A673 (cell line): ENCODE measurements around the gene HDAC7. TPM values are rescaled to one million over a fixed set of nuclear protein-coding genes. Genes with fewer than 3 reads are reported as not detected.

Source experiments
- BruUV-seq: library from RNA; stranded (reverse); fragments of 400-500 nt; replicated peaks from 2 replicates; lab custom pipeline; 2021; lab: Mats Ljungman, UMichigan
- CTCF ChIA-PET: fragments of 300-600 bp; sonication (Branson Sonifier 250); formaldehyde crosslinking; loops from one replicate; lab custom pipeline; 2022; ENCODE audit warnings: antibody characterized with exemption; lab: Charles Lee
- POLR2A ChIA-PET: fragments of 300-600 bp; sonication (Branson Sonifier 250); formaldehyde crosslinking; loops from one replicate; lab custom pipeline; 2022; ENCODE audit warnings: antibody characterized with exemption; ENCODE audit not compliant: low non-redundant PET; lab: Charles Lee
- DNase-seq: peaks from one replicate; pipeline ENCODE4 v3.0.0-alpha.2; 2015; ENCODE audit warnings: low spot score
- H3K27ac ChIP-seq: fragments of 200-600 bp; sonication (generic); 2 replicates; pipeline ENCODE4 v1.5.1; 2016; ENCODE audit warnings: mixed run types, low read depth, mild to moderate bottlenecking, mixed read lengths, antibody characterized with exemption, low read length; ENCODE audit not compliant: poor library complexity, severe bottlenecking
- H3K27me3 ChIP-seq: fragments of 200-600 bp; sonication (generic); replicated peaks from 2 replicates; pipeline ENCODE4 v1.6.1; 2017; ENCODE audit warnings: mixed run types, low read depth, mild to moderate bottlenecking, mixed read lengths, antibody characterized with exemption, low read length; ENCODE audit not compliant: insufficient read depth, poor library complexity
- H3K36me3 ChIP-seq: fragments of 200-600 bp; sonication (generic); 2 replicates; pipeline ENCODE4 v1.6.1; 2016; ENCODE audit warnings: mixed run types, mild to moderate bottlenecking, mixed read lengths, antibody characterized with exemption, low read length; ENCODE audit not compliant: insufficient read depth, poor library complexity, severe bottlenecking
- H3K4me1 ChIP-seq: fragments of 200-600 bp; sonication (generic); 2 replicates; pipeline ENCODE4 v1.6.1; 2017; ENCODE audit warnings: mixed run types, mild to moderate bottlenecking, mixed read lengths, antibody characterized with exemption, low read length; ENCODE audit not compliant: insufficient read depth, poor library complexity, severe bottlenecking
- H3K4me3 ChIP-seq: fragments of 200-600 bp; sonication (generic); 2 replicates; pipeline ENCODE4 v1.5.1; 2016; ENCODE audit warnings: low read depth, mixed run types, mild to moderate bottlenecking, mixed read lengths, low read length; ENCODE audit not compliant: poor library complexity, severe bottlenecking
- H3K9me3 ChIP-seq: fragments of 200-600 bp; sonication (generic); 2 replicates; pipeline ENCODE4 v1.6.1; 2016; ENCODE audit warnings: mixed run types, low read depth, mild to moderate bottlenecking, mixed read lengths, antibody characterized with exemption, low read length; ENCODE audit not compliant: poor library complexity, severe bottlenecking
- CTCF ChIP-seq: fragments of 300-800, 200-600 bp; sonication (generic); conservative IDR thresholded peaks from 2 replicates; pipeline ENCODE4 v1.5.1; 2017; ENCODE audit warnings: low read depth, mild to moderate bottlenecking, antibody characterized with exemption, low read length, moderate library complexity, mixed read lengths
- EZH2 ChIP-seq: fragments of 200-600 bp; sonication (generic); IDR thresholded peaks from 2 replicates; pipeline ENCODE4 v1.6.1; 2017; ENCODE audit warnings: borderline replicate concordance, low read depth, mild to moderate bottlenecking, mixed read lengths, antibody characterized with exemption, low read length; ENCODE audit not compliant: poor library complexity, severe bottlenecking
- intact Hi-C: fragments of 100-400 bp; cut with micrococcal nuclease; formaldehyde crosslinking; loops from one replicate; pipeline ENCODE4 v1.10.0; 2022; ENCODE audit not compliant: unreplicated experiment
- total RNA-seq: library from RNA; stranded (reverse); gene quantifications from 2 replicates; pipeline ENCODE4 v1.2.3, GENCODE V29; 2021

Gene HDAC7
- total RNA-seq, 1 experiment from 2014 or later, result 58.9 TPM

GRCh38 chr12:47787596-47788319 lies 31.9 kb downstream of the HDAC7 start:
- CTCF ChIA-PET, result no interaction called here
- POLR2A ChIA-PET, result no interaction called here
- no peak for DNase-seq
- H3K9me3 ChIP-seq, result no peaks in the 10 kb centered on the region
- no peak overlapping the region for H3K4me3 ChIP-seq
- peaks cover 51% of the 10 kb centered on the region for H3K36me3 ChIP-seq
- intact Hi-C loops, result no loop called here
- BruUV-seq, result no TSS peak
- no peak overlapping the region for H3K27ac ChIP-seq
- no peaks in the 10 kb centered on the region for H3K4me1 ChIP-seq
- TF ChIP-seq EZH2 (no peak), CTCF (no peak)
- no peaks in the 10 kb centered on the region for H3K27me3 ChIP-seq

- no peaks in the 10 kb centered on the region for H3K27me3 ChIP-seq
- H3K9me3 ChIP-seq, result no peaks in the 10 kb centered on the region
- ChIA-PET CTCF (no interaction called here), POLR2A (no interaction called here)
- H3K36me3 ChIP-seq, result peaks cover 61% of the 10 kb centered on the region
- no peaks in the 10 kb centered on the region for H3K4me1 ChIP-seq
- no peak overlapping the region for H3K27ac ChIP-seq
- TF ChIP-seq EZH2 (no peak), CTCF (no peak)
- BruUV-seq, result no TSS peak
- no peak for DNase-seq
- intact Hi-C loops, result no loop called here
- H3K4me3 ChIP-seq, result no peak overlapping the region
Measured at GRCh38 chr12:47786662-47787280, 32.9 kb downstream of the HDAC7 start.

GRCh38 chr12:47785887-47786661 lies 33.6 kb downstream of the HDAC7 start:
- H3K4me1 ChIP-seq, result no peaks in the 10 kb centered on the region
- peaks cover 65% of the 10 kb centered on the region for H3K36me3 ChIP-seq
- TF ChIP-seq CTCF (no peak), EZH2 (no peak)
- no peaks in the 10 kb centered on the region for H3K9me3 ChIP-seq
- H3K27ac ChIP-seq, result no peak overlapping the region
- ChIA-PET CTCF (no interaction called here), POLR2A (no interaction called here)
- no peak for DNase-seq
- no TSS peak for BruUV-seq
- intact Hi-C loops, result no loop called here
- no peak overlapping the region for H3K4me3 ChIP-seq
- no peaks in the 10 kb centered on the region for H3K27me3 ChIP-seq
